GM12874 (cell line): ENCODE results near the gene SVOP.

Experiments
- CTCF ChIP-seq: IDR thresholded peaks from 2 replicates; pipeline ENCODE4 v1.5.1; 2011; ENCODE audit warnings: low read depth, mild to moderate bottlenecking, control low read depth, low read length, moderate library complexity; ENCODE audit not compliant: insufficient read depth

Gene SVOP

GRCh38 chr12:108916336-108916735 is 104.5 kb downstream of the SVOP start:
- no peak for TF ChIP-seq CTCF

GRCh38 chr12:108915632-108916133 is 105.2 kb downstream of the SVOP start:
- no peak for TF ChIP-seq CTCF

- TF ChIP-seq CTCF: no peak
Measured at GRCh38 chr12:108914121-108914531, 106.7 kb downstream of the SVOP start.

GRCh38 chr12:108912361-108912760 is 108.5 kb downstream of the SVOP start:
- TF ChIP-seq CTCF: no peak

- no peak for TF ChIP-seq CTCF
Measured at GRCh38 chr12:108911915-108912314, 109.0 kb downstream of the SVOP start.

GRCh38 chr12:108910336-108910735 is 110.5 kb downstream of the SVOP start:
- TF ChIP-seq CTCF: no peak

GRCh38 chr12:108907839-108908351 is 113.0 kb downstream of the SVOP start:
- no peak for TF ChIP-seq CTCF
